ENCODE measurements around the gene TRIM66.

- TF ChIP-seq CTCF (IDR thresholded peaks at IDR 0.05) (no peak), ZFX (IDR thresholded peaks at IDR 0.05; ENCODE audit: borderline replicate concordance) (no peak)
These were observed 78.8 kb downstream of the TRIM66 start for GRCh38 chr11:8603696-8604077.

Measured in 22Rv1 (cell line).